Central memory CD8-positive, alpha-beta T cell (primary cell): ENCODE measurements around the gene CSNK1G1.
"Not testable (repeated sequence)": the region's sequence is repeated elsewhere in the genome, so short reads cannot be mapped to it uniquely, and the experiment has no call there.

Experiments
- ATAC-seq: fragments of 150-1000 bp; cut with Tn5 transposase; replicated peaks from 2 replicates; pipeline ENCODE4 v1.10.0; 2022; ENCODE audit warnings: mild to moderate bottlenecking, moderate FRiP score, moderate number of reproducible peaks; ENCODE audit not compliant: poor library complexity, severe bottlenecking; ENCODE audit errors: extremely low read depth
- DNase-seq, 2 donors: peaks; one replicate each; pipeline ENCODE4 v3.0.0; 2021; ENCODE audit warnings: low spot score in 2 of 2
- H3K27ac Mint-ChIP-seq: one replicate; pipeline ENCODE4 v1.8.0; 2022; ENCODE audit warnings: low read depth, mild to moderate bottlenecking, moderate library complexity, mixed read lengths
- H3K27me3 Mint-ChIP-seq: one replicate; pipeline ENCODE4 v1.8.0; 2022; ENCODE audit warnings: mixed read lengths
- H3K36me3 Mint-ChIP-seq: one replicate; pipeline ENCODE4 v1.8.0; 2022; ENCODE audit warnings: mild to moderate bottlenecking, moderate library complexity, mixed read lengths; ENCODE audit not compliant: insufficient read depth
- H3K4me1 Mint-ChIP-seq: one replicate; pipeline ENCODE4 v1.8.0; 2022; ENCODE audit warnings: mixed read lengths
- H3K4me3 Mint-ChIP-seq: one replicate; pipeline ENCODE4 v1.8.0; 2022; ENCODE audit warnings: mild to moderate bottlenecking, moderate library complexity, mixed read lengths
- H3K9me3 Mint-ChIP-seq: one replicate; pipeline ENCODE4 v1.8.0; 2022; ENCODE audit warnings: mixed read lengths

Gene CSNK1G1

DNA sequence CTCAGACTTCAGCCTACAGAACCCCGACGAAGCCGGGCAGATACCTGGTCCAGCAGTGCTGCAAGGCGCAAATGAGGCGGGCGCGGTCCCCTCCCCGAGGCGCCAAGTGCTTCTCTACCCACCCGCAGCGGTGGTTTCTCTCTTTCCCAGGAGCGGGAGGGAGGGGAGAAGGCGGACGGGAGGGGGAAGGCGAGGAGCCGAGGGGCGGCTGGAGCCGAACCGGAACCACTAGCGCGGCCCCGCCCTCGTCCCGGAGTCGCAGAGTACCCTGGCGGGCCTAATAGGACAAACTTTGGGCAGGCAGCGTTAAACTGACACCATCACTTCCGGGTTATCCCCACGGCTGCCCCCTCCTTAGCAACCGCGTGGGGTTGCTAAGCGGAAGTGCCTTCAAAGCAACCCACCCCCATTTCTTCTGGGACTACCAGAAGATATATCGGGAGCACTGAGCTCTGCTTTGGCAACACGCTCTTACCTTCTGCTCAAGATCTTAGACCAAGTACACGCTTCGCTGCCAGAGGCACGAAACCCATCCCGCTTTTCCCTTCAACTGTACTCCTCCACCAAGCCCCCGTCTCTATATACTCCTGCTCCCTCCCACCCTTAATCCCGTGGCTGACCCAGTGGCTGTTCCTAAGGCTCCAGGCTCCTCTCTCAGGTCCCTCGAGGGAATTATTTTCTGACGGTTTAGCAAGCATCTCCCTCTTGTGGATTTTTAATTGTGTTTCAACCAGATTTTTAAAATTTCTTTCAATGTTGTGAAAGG, at the start of gene CSNK1G1:
Gene CSNK1G1 (minus strand): TSS at position 230 of the 766 bp plus-strand sequence. CDS start 55,674 bp downstream, outside the sequence.
- H3K27me3 Mint-ChIP-seq: no peaks in the 10 kb centered on the region
- peak within 1 kb of the TSS; percentile 96 for H3K4me3 Mint-ChIP-seq
- H3K4me1 Mint-ChIP-seq: peaks cover 19% of the 10 kb centered on the region
- peaks cover 2% of the 10 kb centered on the region for H3K36me3 Mint-ChIP-seq
- peak within 1 kb of the TSS; percentile 88 for H3K27ac Mint-ChIP-seq
- ATAC-seq (peak; percentile 99), DNase-seq (peak; percentile 71 to 85)
- H3K9me3 Mint-ChIP-seq: no peaks in the 10 kb centered on the region

GRCh38 chr15:64400583-64400982, 44.6 kb upstream of the CSNK1G1 start:
- H3K27me3 Mint-ChIP-seq: no peaks in the 10 kb centered on the region
- no peak overlapping the region for H3K4me3 Mint-ChIP-seq
- ATAC-seq (no peak), DNase-seq (no peak)
- peaks cover 82% of the 10 kb centered on the region for H3K36me3 Mint-ChIP-seq
- no peaks in the 10 kb centered on the region for H3K4me1 Mint-ChIP-seq
- H3K27ac Mint-ChIP-seq: no peak overlapping the region
- H3K9me3 Mint-ChIP-seq: no peaks in the 10 kb centered on the region

- Mint-ChIP-seq H3K36me3 (peaks cover 90% of the 10 kb centered on the region), H3K27me3 (no peaks in the 10 kb centered on the region), H3K4me1 (no peaks in the 10 kb centered on the region), H3K27ac (no peak overlapping the region), H3K4me3 (no peak overlapping the region), H3K9me3 (no peaks in the 10 kb centered on the region)
- DNase-seq (no peak), ATAC-seq (no peak)
Measured at GRCh38 chr15:64398575-64398974, 42.6 kb upstream of the CSNK1G1 start.

GRCh38 chr15:64396789-64397188, 40.8 kb upstream of the CSNK1G1 start:
- H3K4me1 Mint-ChIP-seq: peaks cover 10% of the 10 kb centered on the region
- no peak overlapping the region for H3K27ac Mint-ChIP-seq
- no peak for ATAC-seq
- H3K36me3 Mint-ChIP-seq: peaks cover 78% of the 10 kb centered on the region
- no peak for DNase-seq
- no peaks in the 10 kb centered on the region for H3K9me3 Mint-ChIP-seq
- no peak overlapping the region for H3K4me3 Mint-ChIP-seq
- H3K27me3 Mint-ChIP-seq: no peaks in the 10 kb centered on the region

DNA sequence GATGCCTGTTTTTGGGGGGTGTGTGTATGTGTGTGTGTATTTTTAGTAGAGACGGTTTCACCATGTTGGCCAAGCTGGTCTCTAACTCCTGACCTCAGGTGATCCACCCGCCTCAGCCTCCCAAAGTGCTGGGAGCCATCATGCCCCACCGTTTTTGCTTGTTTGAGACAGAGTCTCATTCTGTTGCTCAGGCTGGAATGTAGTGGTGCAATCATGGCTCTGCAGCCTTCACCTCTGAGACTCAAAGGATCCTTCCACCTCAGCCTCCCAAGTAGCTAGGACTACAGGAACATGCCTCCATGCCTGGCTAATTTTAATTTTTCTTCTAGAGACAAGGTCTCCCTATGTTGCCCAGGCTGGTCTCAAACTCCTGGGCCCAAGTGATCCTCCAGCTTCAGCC, 36.5 kb upstream of the CSNK1G1 start:
- not testable (repeated sequence) for H3K4me3 Mint-ChIP-seq
- peaks cover 44% of the 10 kb centered on the region for H3K36me3 Mint-ChIP-seq

DNA sequence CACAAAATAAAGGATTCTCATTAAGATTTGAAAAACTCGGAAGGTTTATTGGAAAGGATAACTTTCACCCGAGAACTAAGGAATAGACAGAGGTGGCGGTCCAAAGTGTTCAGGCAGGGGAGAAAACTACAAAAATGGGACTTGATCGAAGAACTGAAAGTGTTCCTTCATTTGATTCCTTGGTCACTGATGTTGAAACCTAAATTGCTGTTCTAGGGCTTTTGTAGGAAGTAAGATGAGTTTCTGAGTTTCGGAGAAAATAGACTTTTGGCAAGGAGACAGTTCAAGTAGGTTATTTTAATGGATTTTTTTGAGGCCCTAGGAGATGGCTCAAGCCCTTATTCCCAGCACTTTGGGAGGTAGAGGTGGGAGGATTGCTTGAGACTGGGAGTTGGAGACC, 33.1 kb upstream of the CSNK1G1 start:
- H3K27ac Mint-ChIP-seq: no peak overlapping the region
- no peak for ATAC-seq

More for the DNA sequence above, 36.5 kb upstream of the CSNK1G1 start:
- DNase-seq, ATAC-seq, H3K27me3 Mint-ChIP-seq, H3K9me3 Mint-ChIP-seq, H3K27ac Mint-ChIP-seq: not testable (repeated sequence)
- peaks cover 25% of the 10 kb centered on the region for H3K4me1 Mint-ChIP-seq

DNA sequence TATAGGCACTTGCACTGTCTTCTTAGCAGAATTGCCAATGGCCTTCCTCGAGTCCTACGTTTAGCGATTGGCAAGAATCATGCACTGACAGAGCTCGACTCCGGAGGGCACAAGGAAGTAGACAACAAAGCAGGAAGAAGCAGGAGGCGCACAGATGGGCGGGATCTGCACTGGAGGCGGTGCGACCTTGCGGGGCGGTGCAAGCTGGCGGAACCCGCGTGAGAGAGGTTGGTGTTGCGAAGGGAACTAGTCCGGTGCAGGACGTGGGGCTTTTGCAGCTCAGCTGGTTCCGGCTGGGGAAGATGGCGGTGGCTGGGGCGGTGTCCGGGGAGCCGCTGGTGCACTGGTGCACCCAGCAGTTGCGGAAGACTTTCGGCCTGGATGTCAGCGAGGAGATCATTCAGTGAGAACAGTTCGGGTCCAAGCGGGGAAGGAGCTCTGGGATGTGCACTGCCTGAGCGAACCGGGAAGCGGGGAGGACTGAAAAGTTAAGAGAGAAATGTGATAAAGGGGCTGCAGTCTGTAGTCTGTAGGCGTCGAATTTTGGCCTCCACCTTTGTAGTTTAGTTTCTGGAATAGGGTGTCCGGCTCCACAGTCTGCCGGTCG, 31.7 kb upstream of the CSNK1G1 start, which contains the start of gene TRIP4:
Gene TRIP4 (plus strand): TSS at position 275 of the 607 bp plus-strand sequence. CDS start 28 bp downstream, at position 303.
- Mint-ChIP-seq H3K9me3 (no peaks in the 10 kb centered on the region), H3K4me3 (peak within 1 kb of the TSS; percentile 95), H3K27ac (peak within 1 kb of the TSS; percentile 94), H3K4me1 (peaks cover 24% of the 10 kb centered on the region), H3K27me3 (no peaks in the 10 kb centered on the region), H3K36me3 (peaks cover 8% of the 10 kb centered on the region)
- ATAC-seq (peak; percentile 99), DNase-seq (peak; percentile 96 to 97)

More for the DNA sequence above, 33.1 kb upstream of the CSNK1G1 start:
- Mint-ChIP-seq H3K4me3 (peak overlapping the region; percentile 95), H3K4me1 (peaks cover 27% of the 10 kb centered on the region), H3K9me3 (no peaks in the 10 kb centered on the region), H3K36me3 (peaks cover 13% of the 10 kb centered on the region), H3K27me3 (no peaks in the 10 kb centered on the region)
- no peak for DNase-seq

DNA sequence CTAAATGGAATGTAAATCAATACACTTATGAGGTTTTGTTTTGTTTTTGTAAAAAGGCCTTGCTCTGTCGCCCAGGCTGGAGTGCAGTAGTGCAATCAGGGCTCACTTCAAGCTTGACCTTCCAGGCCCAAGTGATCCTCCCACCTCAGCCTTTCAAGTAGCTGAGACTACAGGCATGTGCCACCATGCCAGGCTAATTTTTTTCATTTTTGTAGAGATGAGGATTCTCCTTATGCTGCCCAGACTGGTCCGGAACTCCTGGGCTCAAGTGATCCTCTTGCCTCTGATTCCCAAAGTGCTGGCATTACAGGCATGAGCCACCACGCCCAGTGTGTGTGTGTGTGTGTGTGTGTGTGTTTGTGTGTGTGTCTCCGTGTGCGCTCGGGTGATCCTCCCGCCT, 30.3 kb upstream of the CSNK1G1 start:
- Mint-ChIP-seq H3K27ac (no peak overlapping the region), H3K27me3 (no peaks in the 10 kb centered on the region), H3K36me3 (peaks cover 9% of the 10 kb centered on the region), H3K4me1 (peaks cover 25% of the 10 kb centered on the region), H3K4me3 (no peak overlapping the region), H3K9me3 (no peaks in the 10 kb centered on the region)
- no peak for ATAC-seq
- DNase-seq: no peak

GRCh38 chr15:64383760-64384159, 27.8 kb upstream of the CSNK1G1 start:
- Mint-ChIP-seq H3K36me3 (peaks cover 11% of the 10 kb centered on the region), H3K4me3 (no peak overlapping the region), H3K9me3 (no peaks in the 10 kb centered on the region), H3K27ac (no peak overlapping the region), H3K4me1 (peaks cover 32% of the 10 kb centered on the region), H3K27me3 (no peaks in the 10 kb centered on the region)
- DNase-seq: no peak
- ATAC-seq: no peak

GRCh38 chr15:64381000-64381751, 25.2 kb upstream of the CSNK1G1 start, which contains the start of gene PCLAF:
PCLAF (minus strand) TSS chr15:64381441; CDS start chr15:64381371, 70 bp downstream.
- peak; percentile 100 for ATAC-seq
- H3K36me3 Mint-ChIP-seq: peaks cover 6% of the 10 kb centered on the region
- peak within 1 kb of the TSS; percentile 83 for H3K4me3 Mint-ChIP-seq
- peak; percentile 76 to 82 for DNase-seq
- peak within 1 kb of the TSS; percentile 35 for H3K27ac Mint-ChIP-seq
- H3K4me1 Mint-ChIP-seq: peaks cover 20% of the 10 kb centered on the region
- no peaks in the 10 kb centered on the region for H3K9me3 Mint-ChIP-seq
- no peaks in the 10 kb centered on the region for H3K27me3 Mint-ChIP-seq

- H3K9me3 Mint-ChIP-seq, H3K36me3 Mint-ChIP-seq, H3K27ac Mint-ChIP-seq, ATAC-seq, H3K27me3 Mint-ChIP-seq, DNase-seq: not testable (repeated sequence)
- H3K4me3 Mint-ChIP-seq: peak overlapping the region; percentile 83
- H3K4me1 Mint-ChIP-seq: peaks cover 20% of the 10 kb centered on the region
Measured at GRCh38 chr15:64380130-64380870, 24.3 kb upstream of the CSNK1G1 start.
